Occipital lobe (tissue), 2 donors: ENCODE results near the gene MLPH. TPM values are rescaled to one million over a fixed set of nuclear protein-coding genes. Genes with fewer than 3 reads are reported as not detected.

Experiments used
- DNase-seq: peaks from one replicate; lab custom pipeline; 2025; lab: John Stamatoyannopoulos, UW
- total RNA-seq: library from RNA; depleted of rRNA; stranded (reverse); fragments of >200 nt; gene quantifications from one replicate; pipeline ENCODE4 v1.2.3, GENCODE V29; 2014

Gene MLPH
- total RNA-seq, 1 donor from 2014 or later = 0.94 TPM

GRCh38 chr2:237497009-237497837 lies 10.2 kb downstream of the MLPH start:
- DNase-seq = no peak

DNA sequence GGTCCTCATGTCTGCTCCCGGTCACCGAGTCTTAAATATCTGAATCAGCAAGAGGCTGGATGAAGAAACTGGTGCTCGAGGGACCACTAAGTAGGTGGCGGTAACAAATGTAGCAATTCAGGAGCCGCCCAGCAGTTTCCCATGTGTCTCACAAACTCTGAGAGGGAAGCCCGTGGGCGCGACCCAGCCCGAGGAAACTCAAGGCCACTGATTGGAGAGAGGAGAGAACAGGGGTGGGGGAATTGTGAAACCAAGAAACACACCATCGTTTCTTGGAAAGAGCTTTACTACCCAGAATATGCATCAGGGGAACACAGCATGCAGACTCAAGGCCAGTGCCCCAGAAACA lies 10.8 kb downstream of the MLPH start:
- no peak for DNase-seq

GRCh38 chr2:237498341-237498740 lies 11.3 kb downstream of the MLPH start:
- no peak for DNase-seq

DNA sequence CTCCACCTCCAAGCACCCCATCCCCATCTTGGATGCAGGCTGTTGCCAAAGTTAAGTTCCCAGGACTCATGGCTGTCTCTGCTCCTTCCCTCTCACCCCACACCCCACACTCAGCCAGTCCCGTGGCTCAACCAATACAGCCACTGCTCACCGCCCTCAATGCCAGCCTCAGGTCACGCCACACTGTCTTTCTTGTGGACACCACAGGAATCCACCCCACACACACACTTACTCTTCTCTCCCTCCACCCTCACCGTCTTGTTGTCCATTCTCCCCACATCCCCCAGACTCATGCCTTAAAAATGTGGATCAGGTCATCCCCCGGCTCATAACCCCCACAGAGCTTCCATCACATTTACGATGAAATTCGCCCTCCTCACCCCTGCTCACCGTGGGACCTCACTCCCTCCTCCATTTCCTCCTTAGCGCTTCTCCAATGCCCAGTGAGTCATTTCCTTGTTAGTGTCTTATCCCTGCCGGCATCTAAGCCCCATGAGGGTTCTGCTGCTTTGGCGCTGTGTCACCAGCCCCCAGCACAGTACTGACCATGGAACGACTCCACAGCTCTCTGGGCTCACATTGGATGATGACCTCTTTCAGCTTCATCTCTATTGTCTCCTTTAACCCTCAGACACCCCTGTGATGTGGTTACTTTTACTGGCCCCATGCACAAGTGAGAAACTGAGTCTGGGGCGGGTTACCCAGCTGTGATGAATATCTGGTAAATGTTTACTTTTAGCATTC lies 13.8 kb downstream of the MLPH start:
- DNase-seq = no peak

DNA sequence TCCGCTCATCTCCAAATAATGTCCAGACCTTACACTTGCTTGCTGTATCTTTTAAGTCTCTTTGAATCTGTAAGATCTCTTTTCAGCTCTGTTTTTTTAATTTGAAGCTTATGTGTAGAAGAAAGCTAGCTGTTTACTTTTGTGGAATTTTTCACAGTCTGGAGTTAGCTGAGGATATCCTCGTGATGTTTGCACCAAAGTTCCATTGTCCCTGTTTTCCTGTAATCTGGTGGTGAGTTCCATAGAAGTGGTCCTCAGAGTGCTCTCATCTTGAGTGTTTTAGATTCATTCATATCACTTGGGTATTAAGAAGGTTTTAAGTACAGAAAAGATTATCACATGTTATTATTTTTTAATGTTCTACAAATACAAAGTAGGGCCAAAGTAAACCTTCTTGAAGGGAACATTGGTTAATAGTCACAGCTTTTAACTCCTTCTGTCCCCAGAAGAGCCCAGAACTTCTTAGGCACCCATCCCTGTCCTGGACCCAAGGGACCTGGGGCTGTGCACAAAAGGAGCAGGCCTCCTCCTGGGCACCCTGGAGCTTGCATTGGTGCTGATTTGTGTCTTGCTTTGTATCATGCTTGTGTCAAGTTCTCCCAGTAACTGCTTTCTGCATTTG lies 15.0 kb downstream of the MLPH start:
- no peak for DNase-seq

DNA sequence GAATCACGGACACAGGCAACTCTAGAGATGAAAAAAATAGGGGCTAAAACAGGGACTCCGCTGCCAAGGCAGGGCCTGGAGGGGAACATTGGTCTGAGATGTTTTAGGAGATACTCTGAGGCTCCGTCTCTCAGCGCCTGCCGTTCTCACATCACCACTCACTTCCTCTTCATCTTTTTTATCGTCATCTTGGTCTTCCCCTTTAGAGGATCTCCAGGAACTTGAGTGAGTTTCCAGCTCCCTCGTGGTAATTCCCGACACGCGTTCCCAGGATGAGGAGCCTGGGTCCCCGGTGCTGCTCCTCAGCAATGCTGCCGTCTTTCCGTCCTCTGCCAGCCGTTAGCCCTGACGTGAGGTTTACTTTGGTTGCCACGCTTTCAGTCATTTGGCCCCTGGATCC lies 16.1 kb downstream of the MLPH start:
- DNase-seq = no peak

DNA sequence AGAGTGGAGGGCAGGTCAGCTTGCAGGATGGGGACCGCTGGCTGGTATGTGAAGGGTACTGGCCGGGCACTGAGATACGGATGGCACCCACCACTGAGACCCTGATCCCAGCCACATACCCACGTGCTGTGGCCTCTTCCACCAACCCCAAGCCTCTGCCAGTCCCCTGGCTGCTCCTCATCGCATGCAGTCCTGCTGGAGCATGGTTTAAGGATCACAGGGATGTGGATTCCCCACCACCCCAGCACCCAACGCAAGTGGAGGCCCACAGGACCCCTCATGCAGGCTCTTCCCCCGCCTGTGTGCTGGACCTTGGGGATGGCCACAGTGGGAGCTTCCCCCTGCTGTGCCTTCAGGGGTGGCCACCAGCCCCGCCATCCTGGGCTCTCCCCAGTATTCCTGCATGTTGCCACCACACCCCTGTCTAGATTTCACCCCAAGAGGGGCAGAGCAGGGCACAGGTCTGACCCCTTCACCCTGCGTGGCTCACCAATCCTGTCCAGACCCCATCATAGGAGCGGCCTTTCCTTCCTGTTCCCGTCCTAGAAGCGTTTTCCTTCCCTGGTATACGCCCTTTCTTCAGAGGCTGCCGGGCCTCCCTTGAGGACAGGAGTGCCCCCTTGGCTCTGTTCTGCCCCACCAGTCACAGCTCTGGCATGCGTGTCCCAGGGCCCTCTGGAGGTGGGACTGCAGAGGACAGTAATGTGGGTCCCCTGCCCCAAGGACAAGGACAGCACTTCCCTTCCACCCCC lies 18.3 kb downstream of the MLPH start:
- no peak for DNase-seq

GRCh38 chr2:237507512-237507911 lies 20.5 kb downstream of the MLPH start:
- no peak for DNase-seq

DNA sequence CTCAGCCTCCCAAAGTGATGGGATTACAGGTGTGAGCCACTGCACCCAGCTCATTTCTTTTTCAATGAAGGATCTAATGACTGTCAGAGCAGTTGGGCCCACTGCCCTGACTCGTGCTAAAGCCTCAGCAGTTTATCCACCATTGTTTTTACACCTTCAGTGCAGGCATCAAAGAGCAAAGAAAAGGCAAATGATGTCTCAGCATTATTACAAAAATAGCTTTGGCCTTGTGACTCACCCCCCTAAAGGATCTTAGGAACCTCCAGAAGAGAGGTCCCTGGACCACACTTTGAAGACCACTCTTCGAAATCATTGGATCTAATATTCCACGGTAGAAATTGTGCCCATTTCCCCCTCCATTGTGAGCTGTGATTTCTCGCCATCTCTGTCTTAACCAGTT lies 21.3 kb downstream of the MLPH start:
- DNase-seq = no peak

DNA sequence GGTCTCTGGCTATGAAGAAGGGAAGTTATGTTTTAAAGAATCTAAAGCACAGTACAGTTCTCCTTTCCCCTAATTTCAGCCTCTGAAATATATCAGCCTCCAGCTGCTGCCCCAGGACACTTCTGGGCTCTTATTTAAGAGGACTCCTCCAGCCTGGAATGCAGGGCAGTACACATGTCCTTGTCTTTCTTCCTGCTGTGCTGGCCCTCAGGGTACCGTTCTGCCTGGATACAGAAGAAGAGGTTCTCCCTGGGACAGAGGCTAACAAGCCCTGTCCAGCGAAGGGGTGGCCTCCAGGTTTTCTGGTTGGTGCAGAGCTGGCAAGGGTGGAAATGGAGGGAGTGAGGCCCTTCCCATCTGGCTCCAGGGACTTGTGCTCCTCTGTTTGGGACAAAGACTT lies 22.1 kb downstream of the MLPH start:
- DNase-seq = no peak

DNA sequence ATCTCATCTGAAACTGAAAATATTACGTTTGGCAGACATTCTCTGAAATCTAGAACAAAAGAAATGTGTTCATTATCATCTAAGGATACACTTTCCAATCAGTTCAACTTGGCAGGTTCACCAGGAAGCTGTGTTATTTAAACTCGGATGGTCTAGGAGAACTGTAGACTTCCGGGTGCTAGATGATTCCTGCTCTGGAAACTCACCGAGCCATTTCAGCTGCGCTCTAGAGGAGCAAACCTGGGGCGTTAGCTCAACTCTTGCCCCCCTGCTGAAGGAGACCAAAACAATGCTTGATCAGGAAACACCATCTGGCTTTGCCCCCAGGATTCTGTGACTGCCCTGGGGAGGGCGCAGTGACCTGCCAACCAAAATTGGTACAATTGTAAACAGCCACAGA lies 22.9 kb downstream of the MLPH start:
- no peak for DNase-seq

DNA sequence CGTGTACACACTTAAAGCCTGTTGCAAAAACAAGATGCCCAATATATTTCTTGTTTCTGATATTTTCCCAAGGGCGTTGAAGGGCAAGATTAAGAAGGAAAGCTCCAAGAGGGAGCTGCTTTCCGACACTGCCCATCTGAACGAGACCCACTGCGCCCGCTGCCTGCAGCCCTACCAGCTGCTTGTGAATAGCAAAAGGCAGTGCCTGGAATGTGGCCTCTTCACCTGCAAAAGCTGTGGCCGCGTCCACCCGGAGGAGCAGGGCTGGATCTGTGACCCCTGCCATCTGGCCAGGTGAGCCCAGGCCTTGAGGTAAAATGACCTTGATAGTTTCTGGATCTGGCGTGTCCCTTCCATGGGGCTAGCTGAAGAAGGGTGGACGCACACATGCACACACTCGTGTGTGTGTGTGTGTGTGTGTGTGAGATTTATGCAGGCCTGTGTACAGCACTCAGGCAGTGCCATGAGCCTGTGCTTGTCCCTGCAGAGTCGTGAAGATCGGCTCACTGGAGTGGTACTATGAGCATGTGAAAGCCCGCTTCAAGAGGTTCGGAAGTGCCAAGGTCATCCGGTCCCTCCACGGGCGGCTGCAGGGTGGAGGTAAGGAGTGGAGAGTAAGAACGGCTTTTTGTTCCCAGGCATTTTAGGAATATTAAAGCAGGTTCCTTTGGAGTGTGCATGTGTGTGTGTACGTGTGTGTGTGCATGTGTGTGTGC lies 23.6 kb downstream of the MLPH start:
- no peak for DNase-seq

- DNase-seq = no peak
Observed at GRCh38 chr2:237511433-237511832, 24.4 kb downstream of the MLPH start.

GRCh38 chr2:237511885-237512405 lies 24.9 kb downstream of the MLPH start:
- no peak for DNase-seq

- DNase-seq = peak; percentile 60
Observed at GRCh38 chr2:237512774-237513466, 25.9 kb downstream of the MLPH start.

- no peak for DNase-seq
Observed at GRCh38 chr2:237513693-237514092, 26.6 kb downstream of the MLPH start.

DNA sequence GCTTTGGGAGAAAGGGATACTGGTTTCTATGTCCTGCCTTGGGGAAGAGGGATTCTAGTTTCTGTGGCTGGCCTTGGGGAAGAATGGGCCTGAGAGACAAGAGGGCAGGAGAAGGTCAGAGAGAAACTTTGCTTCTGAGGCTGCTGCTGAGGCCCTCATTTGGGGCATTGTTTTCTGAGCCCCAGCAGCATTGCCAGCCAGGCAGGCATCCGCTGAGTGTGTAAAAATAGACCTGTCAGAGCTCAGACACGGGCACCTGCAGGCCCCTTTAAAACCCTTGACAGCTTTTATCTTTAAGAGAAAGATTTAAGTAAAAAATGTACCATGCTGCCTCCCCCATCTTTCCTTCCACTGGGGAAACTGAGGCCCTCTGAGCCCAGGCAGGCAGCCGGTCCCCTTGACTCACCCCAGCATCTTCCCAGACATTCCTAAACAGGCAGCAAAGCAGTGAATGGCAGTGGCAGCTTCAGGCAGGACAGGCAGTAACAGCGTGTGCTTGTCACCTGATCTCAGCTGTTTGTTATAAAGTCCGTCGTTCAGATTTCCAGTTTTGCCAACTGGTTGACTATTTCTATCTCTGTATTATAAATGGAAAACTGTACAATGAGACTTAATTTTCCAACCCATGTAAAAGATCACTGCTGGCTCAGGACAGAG lies 27.6 kb downstream of the MLPH start:
- DNase-seq = no peak

DNA sequence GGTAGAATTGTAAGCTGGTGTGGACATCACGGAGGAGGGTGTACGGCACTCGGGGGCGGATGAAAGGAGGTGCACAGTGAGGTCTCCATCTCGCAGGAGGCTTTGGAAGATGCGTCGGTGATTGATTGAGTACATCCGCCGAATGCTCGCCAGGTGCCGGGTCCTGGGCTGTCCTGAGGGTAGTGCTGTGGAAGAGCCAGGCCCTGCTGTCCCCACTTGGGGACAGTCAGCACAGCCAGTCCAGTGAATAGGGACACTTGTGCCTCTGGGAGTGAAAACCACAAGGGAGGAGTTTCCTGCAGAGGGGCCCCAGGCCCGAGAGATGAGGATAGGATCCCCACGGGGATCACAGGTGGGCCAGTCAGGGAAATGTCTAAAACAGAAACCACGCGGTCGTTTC lies 28.1 kb downstream of the MLPH start:
- no peak for DNase-seq

GRCh38 chr2:237515621-237516275 lies 28.7 kb downstream of the MLPH start:
- no peak for DNase-seq
